ENCODE results near the gene DDX23.

Gene DDX23

GRCh38 chr12:48800971-48801370, 51.0 kb downstream of the DDX23 start:
- intact Hi-C loops (cut with DNase I; ENCODE audit: low total_unique reads) = no loop called here
- no peak overlapping the region for H3K4me3 ChIP-seq
- no peaks in the 10 kb centered on the region for H3K36me3 ChIP-seq
- no peak for TF ChIP-seq CTCF (IDR thresholded peaks at IDR 0.05)
- H3K9me3 ChIP-seq = no peaks in the 10 kb centered on the region
- DNase-seq = no peak
- H3K27ac ChIP-seq = no peak overlapping the region
- H3K4me1 ChIP-seq = peaks cover 0 to 1% (median 0%) of the 10 kb centered on the region in 4 donors
- peaks cover 0 to 22% of the 10 kb centered on the region in 2 donors for H3K27me3 ChIP-seq

- Histone ChIP-seq H3K36me3 (no peaks in the 10 kb centered on the region), H3K4me1 (peaks cover 0 to 6% (median 1%) of the 10 kb centered on the region in 4 donors), H3K27ac (no peak overlapping the region), H3K4me3 (no peak overlapping the region), H3K27me3 (peaks cover 0 to 22% of the 10 kb centered on the region in 2 donors), H3K9me3 (no peaks in the 10 kb centered on the region)
- intact Hi-C loops (cut with DNase I; ENCODE audit: low total_unique reads) = no loop called here
- TF ChIP-seq CTCF (IDR thresholded peaks at IDR 0.05) = no peak
- no peak for DNase-seq
Measured at GRCh38 chr12:48800457-48800856, 51.5 kb downstream of the DDX23 start.

DNA sequence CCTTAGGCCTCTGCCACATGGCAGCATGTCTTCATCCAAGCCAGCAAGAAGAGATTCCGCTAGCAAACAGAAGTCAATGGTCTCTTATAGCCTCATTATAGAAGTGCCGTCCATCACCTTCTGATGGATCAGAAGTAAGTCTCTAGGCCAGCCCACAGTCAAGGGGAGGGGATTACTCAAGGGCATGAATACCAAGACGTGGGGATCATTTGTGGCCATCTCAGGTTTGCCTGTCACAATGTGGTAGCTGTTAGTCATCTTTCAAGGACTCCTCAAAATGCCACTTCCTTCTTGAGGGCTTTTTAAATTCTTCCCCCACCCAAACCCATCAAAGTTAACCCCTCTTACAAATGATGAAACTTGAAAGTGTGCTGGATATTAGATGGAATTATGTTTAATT, 55.0 kb downstream of the DDX23 start:
- intact Hi-C loops (cut with DNase I; ENCODE audit: low total_unique reads) = no loop called here
- DNase-seq = no peak
- no peak overlapping the region for H3K4me3 ChIP-seq
- H3K4me1 ChIP-seq = peaks cover 0 to 7% (median 2%) of the 10 kb centered on the region in 4 donors
- H3K36me3 ChIP-seq = no peaks in the 10 kb centered on the region
- peaks cover 0 to 14% of the 10 kb centered on the region in 2 donors for H3K27me3 ChIP-seq
- H3K9me3 ChIP-seq = no peaks in the 10 kb centered on the region
- H3K27ac ChIP-seq = no peak overlapping the region
- no peak for TF ChIP-seq CTCF (IDR thresholded peaks at IDR 0.05)

DNA sequence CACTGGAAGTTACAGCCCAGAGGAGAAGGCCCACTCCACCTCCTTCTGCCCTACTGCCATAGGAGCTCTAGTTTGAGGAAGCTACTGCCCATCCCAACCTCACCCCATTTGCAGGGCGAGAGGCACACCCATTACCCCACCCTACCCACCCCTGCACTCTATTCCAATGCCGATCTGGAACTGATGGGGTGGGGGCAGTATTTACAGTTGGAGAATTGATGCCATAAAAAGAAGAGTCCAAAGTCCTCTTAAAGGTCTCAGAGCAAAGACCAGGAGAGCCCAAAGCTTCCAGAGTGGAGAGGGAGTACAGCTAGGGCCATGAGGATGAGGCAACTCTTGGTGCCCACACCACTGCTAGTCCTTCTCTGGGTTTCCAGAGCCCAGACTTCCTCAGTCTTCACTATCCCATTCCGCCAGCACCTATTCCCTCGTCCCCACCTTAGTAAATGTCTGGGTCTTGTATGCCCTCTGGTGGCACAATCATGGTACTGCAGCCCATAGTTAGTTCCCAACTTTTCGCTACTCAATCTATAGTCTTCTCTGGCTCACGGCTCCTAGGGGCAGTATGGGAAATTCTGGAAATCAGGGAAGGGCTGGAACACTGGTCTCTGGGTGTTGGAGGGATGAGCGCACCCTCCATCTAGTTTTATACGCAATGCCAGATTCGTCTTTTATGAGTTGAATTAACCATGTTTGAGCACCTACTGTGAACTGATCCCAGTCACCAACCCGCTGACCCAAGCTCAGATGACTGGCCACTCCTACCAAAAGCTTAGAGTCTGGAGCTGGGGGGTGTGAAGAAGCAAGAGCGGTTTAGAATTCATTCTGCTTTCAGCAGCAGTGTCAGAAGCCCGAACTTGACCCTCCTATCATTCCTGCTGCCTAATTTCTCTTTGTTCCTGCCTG, 56.2 kb downstream of the DDX23 start:
- peak; percentile 91 to 98 for TF ChIP-seq CTCF (IDR thresholded peaks at IDR 0.05)
- Histone ChIP-seq H3K27ac (no peak overlapping the region), H3K4me3 (no peak overlapping the region), H3K9me3 (no peaks in the 10 kb centered on the region), H3K4me1 (peaks cover 0 to 7% (median 2%) of the 10 kb centered on the region in 4 donors), H3K27me3 (peaks cover 0 to 9% of the 10 kb centered on the region in 2 donors), H3K36me3 (no peaks in the 10 kb centered on the region)
- DNase-seq = peak; percentile 80 to 83
- intact Hi-C loops (cut with DNase I; ENCODE audit: low total_unique reads) = loop anchor here (2.0 kb wide), 1 partner anchor 43 kb away; no protein-coding TSS in a partner anchor

GRCh38 chr12:48794870-48795269, 57.1 kb downstream of the DDX23 start:
- no peaks in the 10 kb centered on the region for H3K36me3 ChIP-seq
- H3K27ac ChIP-seq = no peak overlapping the region
- H3K9me3 ChIP-seq = no peaks in the 10 kb centered on the region
- no peaks in the 10 kb centered on the region for H3K27me3 ChIP-seq
- no peak for TF ChIP-seq CTCF (IDR thresholded peaks at IDR 0.05)
- no peak overlapping the region for H3K4me3 ChIP-seq
- no peak for DNase-seq
- intact Hi-C loops (cut with DNase I; ENCODE audit: low total_unique reads) = loop anchor here (2.0 kb wide), 1 partner anchor 42 kb away; no protein-coding TSS in a partner anchor
- H3K4me1 ChIP-seq = peaks cover 0 to 9% (median 4%) of the 10 kb centered on the region in 4 donors
